Stomach (tissue), 9 donors: Measurements from ENCODE around the gene ELSPBP1. TPM values are rescaled to one million over a fixed set of nuclear protein-coding genes. Genes with fewer than 3 reads are reported as not detected.

Experiments used
- DNase-seq, 2 donors: peaks; one replicate each; pipeline versions ENCODE4 v3.0.0 to v3.0.0-alpha.2; 2013 to 2019
- H3K27ac ChIP-seq, 5 donors: fragments of 200-600 bp in 4 of 5; sonication (generic) in 4 of 5; one replicate each; pipeline ENCODE4 v1.5.1; 2013 to 2019; ENCODE audit warnings: mild to moderate bottlenecking in 1 of 5, moderate library complexity in 1 of 5
- H3K27me3 ChIP-seq, 3 donors: fragments of 200-600 bp; sonication (generic); one replicate each; pipeline ENCODE4 v1.5.1; 2017 to 2019; ENCODE audit warnings: mixed run types in 1 of 3
- H3K36me3 ChIP-seq, 4 donors: fragments of 200-600 bp; sonication (generic); 1 replicate in 3 of 4; 2 replicates in 1 of 4; pipeline ENCODE4 v1.5.1; 2016 to 2019
- H3K4me1 ChIP-seq, 4 donors: fragments of 200-600 bp; sonication (generic); one replicate each; pipeline ENCODE4 v1.5.1; 2016 to 2019
- H3K4me3 ChIP-seq, 4 donors: fragments of 200-600 bp; sonication (generic) in 3 of 4; one replicate each; pipeline ENCODE4 v1.5.1; 2016 to 2019; ENCODE audit warnings: mild to moderate bottlenecking in 1 of 4
- H3K9me3 ChIP-seq, 4 donors: fragments of 200-600 bp; sonication (generic); one replicate each; pipeline ENCODE4 v1.5.1; 2016 to 2019
- CTCF ChIP-seq, 7 experiments: fragments of 450-650 bp in 4 of 7; fragments of 200-600 bp in 3 of 7; sonication (generic) in 3 of 7; IDR thresholded peaks; one replicate each; pipeline ENCODE4 v1.5.1; 2016 to 2019; ENCODE audit warnings: antibody characterized with exemption in 7 of 7, control low read depth in 2 of 7, mild to moderate bottlenecking in 1 of 7
- EP300 ChIP-seq: sonication (generic); formaldehyde crosslinking; IDR thresholded peaks from one replicate; pipeline ENCODE4 v1.6.1; 2017; ENCODE audit warnings: antibody characterized with exemption
- POLR2A ChIP-seq, 4 donors: fragments of 450-650 bp; IDR thresholded peaks; one replicate each; pipeline ENCODE4 v1.6.1; 2016; ENCODE audit warnings: antibody characterized with exemption in 4 of 4, control low read depth in 2 of 4, mild to moderate bottlenecking in 1 of 4, moderate library complexity in 1 of 4
- POLR2AphosphoS5 ChIP-seq, 3 donors: sonication (generic); formaldehyde crosslinking; IDR thresholded peaks; one replicate each; pipeline ENCODE4 v1.6.1; 2016; ENCODE audit warnings: antibody characterized with exemption in 3 of 3
- WGBS, 5 donors: extraction: QIAGEN DNeasy Blood & Tissue Kit in 3 of 5; methylation state at CpG; one replicate each; pipeline versions ENCODE4 v1.1.5 to v1.1.7; 2013 to 2018; 5-methylcytosine and 5-hydroxymethylcytosine counted together
- intact Hi-C: fragments of 100-400 bp; cut with DNase I; formaldehyde crosslinking; loops from one replicate; pipeline ENCODE4 v1.15.1; 2023; ENCODE audit warnings: low total_unique reads
- polyA plus RNA-seq, 3 donors: library from polyadenylated mRNA; stranded (reverse); fragments of 200-250 nt; gene quantifications; one replicate each; pipeline ENCODE4 v1.2.3, GENCODE V29; 2013
- total RNA-seq, 5 donors: library from RNA; depleted of rRNA; stranded (reverse); fragments of >200 nt; gene quantifications; one replicate each; pipeline versions ENCODE4 v1.1.0 to v1.2.3, GENCODE V29; 2014 to 2016
- donor health status: healthy with polysubstance abuse.
- donor health status: Bipolar disorder and iron deficiency.
- donor health status: healthy.

ELSPBP1 gene
- total and polyA plus RNA-seq, 8 donors, result not detected

GRCh38 chr19:48053856-48054255 is 59.4 kb downstream of the ELSPBP1 start:
- Histone ChIP-seq H3K4me1 (no peaks in the 10 kb centered on the region), H3K27ac (no peak overlapping the region), H3K4me3 (no peak overlapping the region), H3K9me3 (no peaks in the 10 kb centered on the region), H3K36me3 (peaks cover 0 to 52% (median 11%) of the 10 kb centered on the region in 4 donors), H3K27me3 (no peaks in the 10 kb centered on the region)
- no peak for DNase-seq
- intact Hi-C loops, result no loop called here
- TF ChIP-seq EP300 (no peak), POLR2AphosphoS5 (IDR thresholded peaks at IDR 0.05) (no peak), CTCF (IDR thresholded peaks at IDR 0.05) (no peak), POLR2A (IDR thresholded peaks at IDR 0.05) (no peak)
- 76 to 91% (median 86%) methylated on average over 5 of the region's 5 CpGs for WGBS, 5 donors

- Histone ChIP-seq H3K4me3 (no peak overlapping the region), H3K4me1 (no peaks in the 10 kb centered on the region), H3K27me3 (peaks cover 0 to 22% (median 0%) of the 10 kb centered on the region in 3 donors), H3K9me3 (no peaks in the 10 kb centered on the region), H3K27ac (no peak overlapping the region), H3K36me3 (peaks cover 0 to 34% (median 0%) of the 10 kb centered on the region in 4 donors)
- intact Hi-C loops, result no loop called here
- WGBS, 5 donors, result 88 to 91% (median 89%) methylated on average over 6 of the region's 6 CpGs
- no peak for TF ChIP-seq CTCF (IDR thresholded peaks at IDR 0.05)
- no peak for TF ChIP-seq POLR2A (IDR thresholded peaks at IDR 0.05)
- TF ChIP-seq EP300, result no peak
- TF ChIP-seq POLR2AphosphoS5 (IDR thresholded peaks at IDR 0.05), result no peak
- DNase-seq, result no peak
Measured at GRCh38 chr19:48059331-48059730, 64.9 kb downstream of the ELSPBP1 start.

- DNase-seq, result no peak
- peaks cover 0 to 33% (median 0%) of the 10 kb centered on the region in 4 donors for H3K36me3 ChIP-seq
- H3K4me3 ChIP-seq, result no peak overlapping the region
- H3K27ac ChIP-seq, result no peak overlapping the region
- H3K4me1 ChIP-seq, result no peaks in the 10 kb centered on the region
- H3K9me3 ChIP-seq, result no peaks in the 10 kb centered on the region
- intact Hi-C loops, result no loop called here
- TF ChIP-seq POLR2AphosphoS5 (IDR thresholded peaks at IDR 0.05) (no peak), POLR2A (IDR thresholded peaks at IDR 0.05) (no peak), CTCF (IDR thresholded peaks at IDR 0.05) (no peak), EP300 (no peak)
- peaks cover 0 to 22% (median 0%) of the 10 kb centered on the region in 3 donors for H3K27me3 ChIP-seq
- WGBS, 5 donors, result 79 to 91% (median 87%) methylated on average over 5 of the region's 5 CpGs
Measured at GRCh38 chr19:48060381-48060780, 65.9 kb downstream of the ELSPBP1 start.

- peaks cover 0 to 22% (median 0%) of the 10 kb centered on the region in 3 donors for H3K27me3 ChIP-seq
- no peak for DNase-seq
- no peaks in the 10 kb centered on the region for H3K9me3 ChIP-seq
- no peak overlapping the region for H3K27ac ChIP-seq
- intact Hi-C loops, result no loop called here
- 43 to 65% (median 45%) methylated on average over 36 to 37 of the region's 37 CpGs for WGBS, 5 donors
- H3K4me1 ChIP-seq, result no peaks in the 10 kb centered on the region
- H3K36me3 ChIP-seq, result peaks cover 0 to 37% (median 0%) of the 10 kb centered on the region in 4 donors
- TF ChIP-seq EP300 (no peak), POLR2A (IDR thresholded peaks at IDR 0.05) (no peak), CTCF (IDR thresholded peaks at IDR 0.05) (no peak), POLR2AphosphoS5 (IDR thresholded peaks at IDR 0.05) (no peak)
- no peak overlapping the region for H3K4me3 ChIP-seq
Measured at GRCh38 chr19:48061401-48062344, 67.2 kb downstream of the ELSPBP1 start.
